HEK293 (cell line): ENCODE measurements around the gene ADAMTS2.

Experiments used
- CTCF ChIA-PET: fragments of 350-600 bp; formaldehyde crosslinking; extraction: SDS; loops from one replicate; lab custom pipeline; 2021; ENCODE audit warnings: antibody characterized with exemption; lab: Yijun Ruan, JAX
- POLR2A ChIA-PET: fragments of 300-600 bp; formaldehyde crosslinking; extraction: SDS; loops from one replicate; lab custom pipeline; 2020; ENCODE audit warnings: antibody characterized with exemption, inconsistent platforms; lab: Yijun Ruan, JAX
- H3K27ac ChIP-seq: fragments of 200-500 bp; sonication (Bioruptor generic); 2 replicates; pipeline ENCODE4 v1.5.1; 2014; ENCODE audit warnings: low read depth, low read length, control low read depth, inconsistent platforms; ENCODE audit errors: extremely low read depth
- H3K36me3 ChIP-seq, 2 experiments: fragments of 200-500 bp in 1 of 2; sonication (Bioruptor generic) in 1 of 2; 1 replicate in 1 of 2; 2 replicates in 1 of 2; pipeline ENCODE4 v1.5.1; 2014 to 2017; ENCODE audit warnings: inconsistent platforms in 2 of 2, low read length in 2 of 2; ENCODE audit not compliant: control insufficient read depth in 2 of 2, insufficient read depth in 1 of 2
- H3K4me1 ChIP-seq: fragments of 200-500 bp; sonication (Bioruptor generic); 2 replicates; pipeline ENCODE4 v1.5.1; 2014; ENCODE audit warnings: mild to moderate bottlenecking, low read length, inconsistent platforms; ENCODE audit not compliant: control insufficient read depth, insufficient read depth
- H3K4me3 ChIP-seq: 2 replicates; pipeline ENCODE4 v1.5.1; 2011; ENCODE audit warnings: low read depth, mild to moderate bottlenecking, control low read depth, low read length, moderate library complexity
- H3K9me3 ChIP-seq: fragments of 200-500 bp; sonication (Bioruptor generic); 2 replicates; pipeline ENCODE4 v1.5.1; 2014; ENCODE audit warnings: low read depth, low read length, inconsistent platforms; ENCODE audit not compliant: control insufficient read depth, insufficient read depth
- BCL11A ChIP-seq: fragments of 450-650 bp; formaldehyde crosslinking; IDR thresholded peaks from 2 replicates; pipeline ENCODE4 v1.5.1; 2016; ENCODE audit warnings: low read depth, missing biosample characterization, missing genetic modification characterization
- FEZF1 ChIP-seq: fragments of 450-650 bp; formaldehyde crosslinking; IDR thresholded peaks from 2 replicates; pipeline ENCODE4 v1.5.1; 2016; ENCODE audit warnings: missing biosample characterization, missing genetic modification characterization
- GFI1B ChIP-seq: fragments of 450-650 bp; formaldehyde crosslinking; IDR thresholded peaks from 2 replicates; pipeline ENCODE4 v1.5.1; 2016; ENCODE audit warnings: missing biosample characterization, missing genetic modification characterization
- RBAK ChIP-seq: fragments of 450-650 bp; formaldehyde crosslinking; IDR thresholded peaks from 2 replicates; pipeline ENCODE4 v1.5.1; 2016; ENCODE audit warnings: missing biosample characterization, missing genetic modification characterization
- SCRT2 ChIP-seq: fragments of 450-650 bp; formaldehyde crosslinking; IDR thresholded peaks from 2 replicates; pipeline ENCODE4 v1.5.1; 2016; ENCODE audit warnings: missing biosample characterization, missing genetic modification characterization
- SP7 ChIP-seq: fragments of 450-650 bp; formaldehyde crosslinking; IDR thresholded peaks from 2 replicates; pipeline ENCODE4 v1.5.1; 2016; ENCODE audit warnings: missing biosample characterization, missing genetic modification characterization
- YY1 ChIP-seq: fragments of 450-650 bp; formaldehyde crosslinking; IDR thresholded peaks from 2 replicates; pipeline ENCODE4 v1.5.1; 2018; ENCODE audit warnings: missing biosample characterization, missing genetic modification characterization
- ZBTB7A ChIP-seq: fragments of 450-650 bp; formaldehyde crosslinking; IDR thresholded peaks from 2 replicates; pipeline ENCODE4 v1.5.1; 2016; ENCODE audit warnings: low read depth, missing biosample characterization, missing genetic modification characterization
- ZNF146 ChIP-seq: fragments of 450-650 bp; formaldehyde crosslinking; IDR thresholded peaks from 2 replicates; pipeline ENCODE4 v1.5.1; 2016; ENCODE audit warnings: missing biosample characterization, missing genetic modification characterization
- ZNF37A ChIP-seq: fragments of 450-650 bp; IDR thresholded peaks from 2 replicates; pipeline ENCODE4 v1.5.1; 2018; ENCODE audit warnings: missing biosample characterization, missing genetic modification characterization
- ZNF433 ChIP-seq: fragments of 450-650 bp; formaldehyde crosslinking; IDR thresholded peaks from 2 replicates; pipeline ENCODE4 v1.5.1; 2016; ENCODE audit warnings: missing biosample characterization, missing genetic modification characterization, low read depth
- ZNF544 ChIP-seq: fragments of 450-650 bp; formaldehyde crosslinking; IDR thresholded peaks from 2 replicates; pipeline ENCODE4 v1.5.0; 2017; ENCODE audit warnings: missing biosample characterization, missing genetic modification characterization
- ZNF555 ChIP-seq: fragments of 450-650 bp; formaldehyde crosslinking; conservative IDR thresholded peaks from 2 replicates; pipeline ENCODE4 v1.5.1; 2017; ENCODE audit warnings: missing biosample characterization, mild to moderate bottlenecking, missing genetic modification characterization, inconsistent platforms
- ZNF626 ChIP-seq: fragments of 450-650 bp; sonication (Bioruptor Pico); formaldehyde crosslinking; IDR thresholded peaks from 2 replicates; pipeline ENCODE4 v1.5.1; 2018; ENCODE audit warnings: missing biosample characterization, missing genetic modification characterization, inconsistent platforms
- ZNF791 ChIP-seq: fragments of 450-650 bp; formaldehyde crosslinking; IDR thresholded peaks from 2 replicates; pipeline ENCODE4 v1.5.1; 2016; ENCODE audit warnings: missing biosample characterization, missing genetic modification characterization
- ZSCAN23 ChIP-seq: fragments of 450-650 bp; formaldehyde crosslinking; IDR thresholded peaks from 2 replicates; pipeline ENCODE4 v1.5.1; 2016; ENCODE audit warnings: missing biosample characterization, missing genetic modification characterization
- ZSCAN30 ChIP-seq: fragments of 450-650 bp; IDR thresholded peaks from 2 replicates; pipeline ENCODE4 v1.5.1; 2018; ENCODE audit warnings: missing biosample characterization, mild to moderate bottlenecking, missing genetic modification characterization, moderate library complexity
- TF ChIP-seq, protein P1 (sequence below): fragments of 450-650 bp; formaldehyde crosslinking; IDR thresholded peaks from 2 replicates; pipeline ENCODE4 v1.5.1; 2016; ENCODE audit warnings: missing biosample characterization, missing genetic modification characterization
- TF ChIP-seq, protein P2 (sequence below): fragments of 450-650 bp; formaldehyde crosslinking; IDR thresholded peaks from 2 replicates; pipeline ENCODE4 v1.5.1; 2016; ENCODE audit warnings: missing biosample characterization, missing genetic modification characterization
- TF ChIP-seq, protein P3 (sequence below): fragments of 450-650 bp; formaldehyde crosslinking; IDR thresholded peaks from 2 replicates; pipeline ENCODE4 v1.5.1; 2016; ENCODE audit warnings: missing biosample characterization, missing genetic modification characterization
- TF ChIP-seq, protein P4 (sequence below): fragments of 450-650 bp; formaldehyde crosslinking; IDR thresholded peaks from 2 replicates; pipeline ENCODE4 v1.5.1; 2017; ENCODE audit warnings: missing biosample characterization, missing genetic modification characterization
- TF ChIP-seq, protein P5 (sequence below): fragments of 450-650 bp; formaldehyde crosslinking; IDR thresholded peaks from 2 replicates; pipeline ENCODE4 v1.5.1; 2016; ENCODE audit warnings: missing biosample characterization, missing genetic modification characterization, low read depth

Gene ADAMTS2

DNA sequence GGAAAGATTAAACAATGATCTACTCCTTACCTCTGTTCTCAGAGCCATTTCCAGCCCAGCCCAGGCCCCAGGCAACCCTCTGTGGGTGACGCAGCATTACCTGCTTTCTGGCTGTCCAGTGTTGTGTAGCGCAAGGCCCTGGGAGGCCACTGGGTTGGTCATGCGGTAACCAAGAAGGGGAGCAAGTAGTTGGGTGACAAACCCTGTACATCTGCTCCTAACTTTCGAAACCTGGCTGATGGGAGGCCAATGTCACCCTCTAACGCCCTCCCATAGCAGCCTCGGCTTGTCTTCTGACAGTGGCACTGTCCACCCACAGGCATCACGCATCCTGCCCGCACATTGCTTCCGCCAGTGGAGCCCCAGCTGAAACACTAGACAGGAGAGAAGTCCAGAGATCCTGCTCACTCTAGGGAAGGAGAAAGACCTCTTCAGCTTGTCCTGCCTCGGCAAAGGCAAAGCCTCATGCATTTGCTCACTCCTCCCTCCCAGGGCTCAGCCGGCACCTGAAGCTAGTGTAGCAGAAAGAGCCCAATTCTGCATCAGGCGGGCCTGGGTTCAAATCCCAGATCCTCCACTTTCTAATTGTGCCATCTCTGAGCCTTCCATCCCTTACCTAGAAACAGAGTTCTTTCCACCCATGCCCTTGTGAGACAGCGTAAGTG, 94.6 kb downstream of the ADAMTS2 start (continued):
- no peak for TF ChIP-seq ZNF791
- TF ChIP-seq ZNF433 (tag by site-specific recombination), result no peak
- TF ChIP-seq, protein P1, sequence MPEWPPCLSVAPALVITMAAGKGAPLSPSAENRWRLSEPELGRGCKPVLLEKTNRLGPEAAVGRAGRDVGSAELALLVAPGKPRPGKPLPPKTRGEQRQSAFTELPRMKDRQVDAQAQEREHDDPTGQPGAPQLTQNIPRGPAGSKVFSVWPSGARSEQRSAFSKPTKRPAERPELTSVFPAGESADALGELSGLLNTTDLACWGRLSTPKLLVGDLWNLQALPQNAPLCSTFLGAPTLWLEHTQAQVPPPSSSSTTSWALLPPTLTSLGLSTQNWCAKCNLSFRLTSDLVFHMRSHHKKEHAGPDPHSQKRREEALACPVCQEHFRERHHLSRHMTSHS, result no peak
- TF ChIP-seq ZNF544 (tag by site-specific recombination), result no peak
- TF ChIP-seq RBAK (tag by site-specific recombination), result no peak
- TF ChIP-seq ZSCAN23 (tag by site-specific recombination), result no peak

DNA sequence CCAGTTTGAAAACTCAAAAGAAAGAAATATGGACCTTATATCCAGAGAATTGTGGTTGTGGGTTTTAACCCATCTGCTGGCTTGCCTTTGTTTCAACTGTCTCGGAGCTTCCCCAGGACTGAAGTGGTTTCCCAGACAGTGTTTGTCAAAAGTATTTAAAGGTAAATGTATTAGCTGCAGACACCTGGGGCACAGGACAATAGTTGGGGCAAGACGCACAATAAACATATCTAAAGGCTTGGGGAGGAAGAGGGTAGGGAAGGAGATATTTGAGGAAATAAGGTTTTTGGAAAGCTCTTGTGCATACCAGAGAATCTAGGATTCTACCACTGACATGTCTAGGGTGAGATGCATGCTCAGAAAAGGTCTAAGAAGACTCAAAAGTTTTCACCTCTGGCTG, 99.0 kb downstream of the ADAMTS2 start:
- CTCF ChIA-PET, result interaction anchor here (0.6 kb wide), 3 partner anchors 33 to 517 kb away, joined by 3 read pairs; no protein-coding TSS in a partner anchor
- Histone ChIP-seq H3K4me1 (no peaks in the 10 kb centered on the region), H3K36me3 (no peaks in the 10 kb centered on the region), H3K4me3 (no peak overlapping the region), H3K27ac (no peak overlapping the region), H3K9me3 (no peaks in the 10 kb centered on the region)
- POLR2A ChIA-PET, result no interaction called here
- TF ChIP-seq YY1 (tag by site-specific recombination) (no peak), ZNF626 (no peak), ZSCAN30 (tag by site-specific recombination) (no peak), SCRT2 (no peak), ZNF555 (tag by site-specific recombination) (no peak), ZNF37A (tag by site-specific recombination) (no peak), ZBTB7A (tag by site-specific recombination) (no peak), GFI1B (tag by site-specific recombination) (no peak), FEZF1 (tag by site-specific recombination) (no peak), BCL11A (no peak), SP7 (tag by site-specific recombination) (no peak), RBAK (tag by site-specific recombination) (no peak), ZNF146 (tag by site-specific recombination) (no peak)
- TF ChIP-seq, protein P2, sequence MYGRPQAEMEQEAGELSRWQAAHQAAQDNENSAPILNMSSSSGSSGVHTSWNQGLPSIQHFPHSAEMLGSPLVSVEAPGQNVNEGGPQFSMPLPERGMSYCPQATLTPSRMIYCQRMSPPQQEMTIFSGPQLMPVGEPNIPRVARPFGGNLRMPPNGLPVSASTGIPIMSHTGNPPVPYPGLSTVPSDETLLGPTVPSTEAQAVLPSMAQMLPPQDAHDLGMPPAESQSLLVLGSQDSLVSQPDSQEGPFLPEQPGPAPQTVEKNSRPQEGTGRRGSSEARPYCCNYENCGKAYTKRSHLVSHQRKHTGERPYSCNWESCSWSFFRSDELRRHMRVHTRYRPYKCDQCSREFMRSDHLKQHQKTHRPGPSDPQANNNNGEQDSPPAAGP (tag by site-specific recombination), result no peak
- TF ChIP-seq, protein P3, sequence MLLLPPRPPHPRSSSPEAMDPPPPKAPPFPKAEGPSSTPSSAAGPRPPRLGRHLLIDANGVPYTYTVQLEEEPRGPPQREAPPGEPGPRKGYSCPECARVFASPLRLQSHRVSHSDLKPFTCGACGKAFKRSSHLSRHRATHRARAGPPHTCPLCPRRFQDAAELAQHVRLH (tag by site-specific recombination), result no peak
- TF ChIP-seq, protein P4, sequence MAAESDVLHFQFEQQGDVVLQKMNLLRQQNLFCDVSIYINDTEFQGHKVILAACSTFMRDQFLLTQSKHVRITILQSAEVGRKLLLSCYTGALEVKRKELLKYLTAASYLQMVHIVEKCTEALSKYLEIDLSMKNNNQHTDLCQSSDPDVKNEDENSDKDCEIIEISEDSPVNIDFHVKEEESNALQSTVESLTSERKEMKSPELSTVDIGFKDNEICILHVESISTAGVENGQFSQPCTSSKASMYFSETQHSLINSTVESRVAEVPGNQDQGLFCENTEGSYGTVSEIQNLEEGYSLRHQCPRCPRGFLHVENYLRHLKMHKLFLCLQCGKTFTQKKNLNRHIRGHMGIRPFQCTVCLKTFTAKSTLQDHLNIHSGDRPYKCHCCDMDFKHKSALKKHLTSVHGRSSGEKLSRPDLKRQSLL, result no peak
- TF ChIP-seq, protein P5, sequence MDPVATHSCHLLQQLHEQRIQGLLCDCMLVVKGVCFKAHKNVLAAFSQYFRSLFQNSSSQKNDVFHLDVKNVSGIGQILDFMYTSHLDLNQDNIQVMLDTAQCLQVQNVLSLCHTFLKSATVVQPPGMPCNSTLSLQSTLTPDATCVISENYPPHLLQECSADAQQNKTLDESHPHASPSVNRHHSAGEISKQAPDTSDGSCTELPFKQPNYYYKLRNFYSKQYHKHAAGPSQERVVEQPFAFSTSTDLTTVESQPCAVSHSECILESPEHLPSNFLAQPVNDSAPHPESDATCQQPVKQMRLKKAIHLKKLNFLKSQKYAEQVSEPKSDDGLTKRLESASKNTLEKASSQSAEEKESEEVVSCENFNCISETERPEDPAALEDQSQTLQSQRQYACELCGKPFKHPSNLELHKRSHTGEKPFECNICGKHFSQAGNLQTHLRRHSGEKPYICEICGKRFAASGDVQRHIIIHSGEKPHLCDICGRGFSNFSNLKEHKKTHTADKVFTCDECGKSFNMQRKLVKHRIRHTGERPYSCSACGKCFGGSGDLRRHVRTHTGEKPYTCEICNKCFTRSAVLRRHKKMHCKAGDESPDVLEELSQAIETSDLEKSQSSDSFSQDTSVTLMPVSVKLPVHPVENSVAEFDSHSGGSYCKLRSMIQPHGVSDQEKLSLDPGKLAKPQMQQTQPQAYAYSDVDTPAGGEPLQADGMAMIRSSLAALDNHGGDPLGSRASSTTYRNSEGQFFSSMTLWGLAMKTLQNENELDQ, result no peak
